Measurements from ENCODE around the gene TNIK.
"Not testable (repeated sequence)": the region's sequence is repeated elsewhere in the genome, so short reads cannot be mapped to it uniquely, and the experiment has no call there.

TNIK gene

DNA sequence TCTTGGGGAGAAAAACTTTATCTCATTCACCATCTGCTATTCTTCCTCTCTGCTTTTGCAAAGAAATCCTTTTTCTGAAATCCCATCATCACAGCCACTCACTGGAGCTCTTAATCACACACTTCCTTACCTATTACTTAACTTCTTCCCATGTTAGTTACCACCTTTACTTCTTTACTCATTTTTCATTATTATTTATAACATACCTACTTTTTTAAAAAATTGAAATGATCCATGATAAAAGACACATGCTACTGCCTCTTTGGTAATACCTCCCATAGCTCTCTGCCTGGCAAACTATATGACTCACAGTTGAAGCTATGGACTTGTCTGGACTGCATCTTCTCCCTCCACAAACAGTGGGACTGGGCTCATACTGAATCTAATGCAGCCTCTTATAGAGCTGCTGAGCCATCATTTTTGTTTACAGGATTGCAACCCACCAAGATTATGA is 150.3 kb downstream of the TNIK start:
- DNase-seq (ENCODE audit: low spot score), result no peak

DNA sequence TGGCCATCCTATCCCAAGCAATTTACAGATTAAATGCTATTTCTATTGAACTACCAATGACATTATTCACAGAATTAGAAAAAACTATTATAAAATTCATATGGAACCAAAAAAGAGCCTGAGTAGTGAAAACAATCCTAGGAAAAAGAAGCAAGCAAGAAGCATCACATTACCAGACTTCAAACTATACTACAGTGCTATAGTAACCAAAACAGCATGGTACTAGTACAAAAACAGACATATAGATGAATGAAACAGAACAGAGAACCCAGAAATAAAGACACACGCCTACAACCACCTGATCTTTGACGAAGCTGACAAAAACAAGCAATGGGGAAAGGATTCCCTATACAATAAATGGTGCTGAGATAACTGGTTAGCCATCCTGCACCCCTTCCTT is 152.2 kb downstream of the TNIK start:
- DNase-seq (ENCODE audit: low spot score), result no peak

DNA sequence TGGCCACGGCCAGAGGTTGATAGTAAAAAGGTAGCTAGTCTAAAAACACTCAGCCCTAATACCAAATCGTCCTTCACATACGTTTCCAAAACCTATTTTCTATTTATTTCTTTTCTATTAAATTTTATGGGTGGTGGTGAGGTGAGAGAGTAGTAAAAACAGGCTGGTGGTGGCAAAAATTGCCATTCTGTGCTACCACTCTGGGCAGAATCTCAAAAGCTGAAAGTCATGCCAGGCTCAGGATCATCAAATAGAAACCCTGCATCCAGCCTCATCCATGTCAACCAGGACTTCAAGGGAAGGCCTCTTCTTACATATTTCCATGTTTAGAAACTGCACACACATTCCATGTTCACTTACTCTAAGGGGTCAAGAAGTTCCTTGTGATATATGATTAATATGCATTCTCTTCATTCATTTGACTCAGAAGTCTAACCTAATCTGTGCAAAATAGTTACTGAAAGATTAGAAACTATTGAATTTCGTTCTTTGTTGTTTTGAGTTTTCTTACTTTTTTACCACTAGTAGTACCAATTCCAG is 153.1 kb downstream of the TNIK start:
- no peak for DNase-seq (ENCODE audit: low spot score)

DNA sequence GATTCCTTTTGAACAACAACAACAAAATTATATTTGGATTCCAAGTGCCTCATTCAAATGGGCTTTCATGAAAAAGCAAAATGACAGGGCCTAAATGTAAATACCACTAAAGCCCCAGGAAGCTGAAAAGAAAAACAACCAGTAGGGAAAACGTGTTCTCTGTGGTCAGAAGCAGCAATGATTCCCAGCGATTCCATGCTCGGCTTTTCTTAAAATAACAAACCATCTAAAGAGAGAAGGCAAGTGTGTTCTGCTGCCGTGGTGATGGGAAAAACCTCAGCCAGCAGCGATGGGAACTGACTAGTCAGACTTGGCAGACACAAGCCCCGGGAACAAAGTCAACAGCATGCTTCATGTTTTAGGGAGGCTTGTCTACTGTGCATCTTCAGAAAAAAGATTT is 153.6 kb downstream of the TNIK start:
- DNase-seq (ENCODE audit: low spot score), result peak; percentile 82

DNA sequence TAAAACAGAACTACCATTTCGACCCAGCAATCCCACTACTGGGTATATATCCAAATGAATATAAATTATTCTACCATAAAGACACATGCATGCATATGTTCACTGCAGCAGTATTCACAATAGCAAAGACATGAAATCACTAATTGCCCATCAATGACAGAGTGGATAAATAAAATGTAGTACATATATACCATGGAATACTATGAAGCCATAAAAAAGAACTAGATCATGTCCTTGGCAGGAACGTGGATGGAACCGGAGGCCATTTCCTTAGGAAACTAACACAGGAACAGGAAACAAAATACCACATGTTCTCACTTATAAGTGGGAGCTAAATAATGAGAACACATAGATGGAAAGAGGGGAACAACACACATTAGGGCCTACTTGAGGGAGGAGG is 154.4 kb downstream of the TNIK start:
- DNase-seq (ENCODE audit: low spot score), result not testable (repeated sequence)

DNA sequence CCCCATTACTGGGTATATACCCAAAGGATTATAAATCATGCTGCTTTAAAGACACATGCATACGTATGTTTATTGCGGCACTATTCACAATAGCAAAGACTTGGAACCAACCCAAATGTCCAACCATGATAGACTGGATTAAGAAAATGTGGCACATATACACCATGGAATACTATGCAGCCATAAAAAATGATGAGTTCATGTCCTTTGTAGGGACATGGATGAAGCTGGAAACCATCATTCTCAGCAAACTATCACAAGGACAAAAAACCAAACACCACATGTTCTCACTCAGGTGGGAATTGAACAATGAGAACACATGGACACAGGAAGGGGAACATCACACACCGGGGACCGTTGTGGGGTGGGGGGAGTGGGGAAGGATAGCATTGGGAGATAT is 155.7 kb downstream of the TNIK start:
- DNase-seq (ENCODE audit: low spot score), result not testable (repeated sequence)

DNA sequence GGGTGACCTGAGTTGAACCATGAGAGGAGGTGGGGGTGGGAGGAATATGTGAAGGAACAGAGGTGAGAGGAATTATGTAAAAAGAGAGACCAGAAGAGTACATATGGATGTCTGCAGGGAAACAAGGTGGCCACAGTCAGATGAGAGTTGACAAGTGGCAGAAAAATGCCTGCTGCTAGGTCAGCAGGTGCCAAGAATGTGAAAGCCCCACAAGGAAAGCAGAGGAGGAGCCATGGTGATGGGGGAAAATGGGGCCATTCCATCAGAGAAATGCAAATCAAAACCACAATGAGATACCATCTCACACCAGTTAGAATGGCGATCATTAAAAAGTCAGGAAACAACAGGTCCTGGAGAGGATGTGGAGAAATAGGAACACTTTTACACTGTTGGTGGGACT is 156.2 kb downstream of the TNIK start:
- DNase-seq (ENCODE audit: low spot score), result not testable (repeated sequence)

DNA sequence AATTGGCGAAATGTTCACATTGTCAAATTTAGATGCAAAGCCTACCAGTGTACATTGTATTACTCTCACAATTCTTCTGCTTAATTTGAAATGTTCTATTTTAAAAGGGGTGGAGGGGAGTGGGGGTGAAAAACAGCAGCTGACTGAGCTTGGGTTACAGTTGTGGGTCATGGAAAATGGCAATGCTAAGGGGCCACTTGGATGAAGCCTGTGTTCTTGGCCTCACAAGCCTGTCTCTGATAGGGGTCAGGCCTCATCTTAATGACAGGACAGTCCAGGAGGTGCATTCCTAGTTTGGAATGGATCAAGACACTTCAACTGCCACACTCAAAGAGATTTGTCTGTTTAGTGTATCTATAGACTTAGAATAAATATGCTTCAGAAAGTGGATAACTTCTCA is 158.2 kb downstream of the TNIK start:
- DNase-seq (ENCODE audit: low spot score), result no peak

DNA sequence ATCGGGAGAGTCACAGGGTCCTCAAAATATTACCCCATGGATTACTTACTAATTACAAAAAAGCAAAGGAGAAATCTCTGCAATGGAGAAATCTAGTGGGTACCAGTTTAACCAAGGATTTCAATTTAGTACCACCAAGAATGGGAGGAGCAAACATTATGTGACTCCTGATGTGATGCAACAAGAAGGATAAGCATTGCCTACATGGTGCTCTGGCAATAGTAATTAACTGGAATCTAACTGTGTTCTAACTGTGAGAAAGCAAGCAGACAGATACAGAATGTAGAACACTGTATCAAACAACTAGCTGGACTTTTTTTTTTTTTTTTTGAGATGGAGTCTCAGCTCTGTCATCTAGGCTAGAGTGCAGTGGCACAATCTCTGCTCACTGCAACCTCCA is 159.2 kb downstream of the TNIK start:
- DNase-seq (ENCODE audit: low spot score), result no peak

DNA sequence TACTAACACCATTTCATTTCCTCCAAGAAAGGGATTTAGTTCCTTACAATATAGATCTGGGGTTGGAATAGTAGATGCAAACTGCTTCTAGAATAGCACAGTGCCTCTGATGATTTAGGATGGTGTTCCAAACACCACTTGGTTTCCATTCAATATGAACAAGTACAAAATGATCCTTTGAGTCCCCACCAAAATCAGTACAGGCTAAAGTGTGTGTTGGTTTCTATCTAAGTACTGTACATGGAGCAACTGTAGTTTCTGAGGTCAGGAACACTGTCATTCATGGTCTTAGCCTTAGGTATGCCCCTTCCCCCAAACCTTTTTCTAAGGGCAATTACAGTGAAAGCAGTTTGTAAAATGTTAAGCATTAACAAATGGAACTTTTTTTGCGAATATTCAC is 162.3 kb downstream of the TNIK start:
- no peak for DNase-seq (ENCODE audit: low spot score)

DNA sequence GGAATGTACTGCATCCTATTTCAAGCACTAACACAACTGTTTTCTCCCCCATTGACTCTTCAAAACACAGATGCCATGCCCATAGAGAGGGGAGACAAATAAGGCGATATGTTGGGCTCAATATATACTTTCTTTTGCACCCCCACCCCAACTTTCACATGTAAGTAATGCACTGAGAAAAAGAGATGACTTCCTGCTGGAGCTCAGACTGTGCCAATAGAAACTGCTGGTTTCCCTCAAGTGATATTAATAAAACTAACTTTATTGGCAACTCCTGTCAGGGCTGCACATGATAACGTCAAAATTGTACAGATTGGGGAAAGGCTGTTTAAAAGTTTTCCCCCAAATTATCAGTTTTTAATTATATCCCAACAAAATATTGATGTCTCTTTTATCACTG is 163.0 kb downstream of the TNIK start:
- no peak for DNase-seq (ENCODE audit: low spot score)

DNA sequence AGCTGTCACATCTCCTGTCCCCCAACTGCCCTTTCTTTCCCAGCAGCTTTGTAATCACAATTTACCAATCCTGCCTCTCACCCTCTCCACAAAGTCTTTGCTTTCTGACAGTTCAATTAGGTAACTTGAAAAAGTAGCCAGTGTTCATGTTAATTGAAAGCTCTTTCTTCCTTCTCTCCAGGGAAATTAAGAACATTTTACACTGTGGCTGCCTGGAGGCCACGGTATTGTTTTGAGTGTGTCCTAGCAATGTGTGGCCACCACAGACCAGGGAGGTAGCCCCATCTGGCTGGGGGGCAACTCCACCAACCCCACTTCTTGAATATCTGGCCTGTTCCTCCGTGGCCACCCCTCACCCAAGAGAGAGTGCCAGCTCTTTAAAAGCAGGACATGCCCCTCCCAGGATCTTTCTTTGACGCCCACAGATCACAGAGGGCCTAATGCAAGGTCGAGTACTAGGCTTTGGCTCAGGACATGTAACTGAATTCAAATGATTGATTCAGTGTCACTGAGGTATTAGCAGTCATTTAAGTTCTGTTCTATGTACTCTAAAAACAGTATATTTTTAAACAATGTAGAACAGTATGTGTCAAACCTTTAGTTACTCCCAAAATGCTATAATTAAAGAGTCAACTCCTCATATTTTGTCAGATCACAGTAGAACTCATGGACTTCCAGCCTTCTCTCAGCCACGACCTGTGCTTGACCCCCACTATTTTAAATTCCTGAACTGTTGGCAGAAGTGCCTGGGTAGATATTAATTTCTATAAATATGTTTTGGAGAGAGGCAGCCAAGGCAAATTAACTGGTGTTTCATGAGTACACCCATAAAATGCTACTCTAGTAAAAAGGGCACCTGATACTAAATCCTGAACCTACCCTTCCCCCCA is 164.5 kb downstream of the TNIK start:
- no peak for DNase-seq (ENCODE audit: low spot score)

DNA sequence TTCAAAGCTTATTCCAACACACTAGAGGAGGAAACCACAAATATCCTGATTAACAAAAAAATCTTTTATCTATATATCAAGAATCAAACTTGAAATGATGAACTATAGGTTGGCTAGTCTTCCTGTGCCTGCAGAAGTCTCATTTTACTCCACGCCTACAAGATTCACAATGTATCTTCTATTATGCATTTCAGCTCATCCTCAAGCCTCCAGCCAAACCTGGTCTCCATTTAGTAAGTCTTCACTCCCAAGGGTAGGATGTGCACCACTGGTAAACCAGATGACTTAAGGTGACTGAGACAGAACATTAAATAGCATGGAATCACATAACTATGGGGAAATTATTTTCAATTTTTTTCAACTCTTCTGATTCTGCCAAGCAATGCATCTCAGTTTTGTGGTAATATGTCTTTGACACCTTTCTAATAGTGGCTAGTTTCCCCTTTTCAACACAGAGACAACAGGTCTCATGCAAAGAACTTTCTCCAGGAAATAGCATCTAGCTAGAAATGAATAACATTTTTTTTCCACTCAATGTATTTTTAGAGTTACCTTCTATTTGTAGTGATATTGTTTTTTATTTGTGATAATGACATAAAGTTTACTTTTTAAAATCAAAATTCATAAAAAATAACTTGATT is 166.9 kb downstream of the TNIK start:
- DNase-seq (ENCODE audit: low spot score), result no peak

DNA sequence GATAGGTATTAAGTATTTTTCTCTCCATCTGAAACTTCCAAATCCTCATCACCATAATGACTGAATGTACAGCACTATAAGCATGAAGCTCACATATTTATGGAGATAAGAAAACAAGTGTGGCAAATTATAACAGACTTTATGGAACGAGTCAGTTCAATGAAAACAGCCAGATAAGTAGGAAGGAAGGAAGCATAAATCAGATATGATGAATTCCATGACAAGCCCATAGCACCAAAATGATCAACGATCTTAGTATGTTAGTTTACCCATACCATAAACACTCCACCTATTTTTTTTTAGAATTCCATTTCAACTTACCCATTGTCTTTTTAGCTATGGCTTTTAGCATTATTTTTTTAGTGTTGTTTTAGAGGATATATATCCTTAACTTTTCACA is 169.5 kb downstream of the TNIK start:
- DNase-seq (ENCODE audit: low spot score), result no peak

DNA sequence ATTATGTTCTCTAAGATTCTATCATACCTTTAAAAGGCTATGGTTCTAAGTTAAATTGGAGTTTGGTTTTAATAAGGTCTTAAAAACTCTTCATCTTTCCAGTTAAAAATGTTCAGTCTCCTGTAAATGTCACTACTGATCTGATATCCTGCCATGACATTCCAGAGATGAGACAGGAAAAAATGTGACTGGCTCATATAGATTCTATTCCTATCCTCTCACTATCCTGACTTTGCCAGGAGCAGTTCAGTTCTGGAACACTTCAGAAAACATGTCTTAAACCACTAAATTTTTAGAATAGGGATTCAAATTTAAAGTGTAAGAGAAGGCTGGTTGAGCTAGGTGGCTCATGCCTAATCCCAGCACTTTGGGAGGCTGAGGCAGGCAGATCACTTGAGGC is 170.9 kb downstream of the TNIK start:
- no peak for DNase-seq (ENCODE audit: low spot score)

DNA sequence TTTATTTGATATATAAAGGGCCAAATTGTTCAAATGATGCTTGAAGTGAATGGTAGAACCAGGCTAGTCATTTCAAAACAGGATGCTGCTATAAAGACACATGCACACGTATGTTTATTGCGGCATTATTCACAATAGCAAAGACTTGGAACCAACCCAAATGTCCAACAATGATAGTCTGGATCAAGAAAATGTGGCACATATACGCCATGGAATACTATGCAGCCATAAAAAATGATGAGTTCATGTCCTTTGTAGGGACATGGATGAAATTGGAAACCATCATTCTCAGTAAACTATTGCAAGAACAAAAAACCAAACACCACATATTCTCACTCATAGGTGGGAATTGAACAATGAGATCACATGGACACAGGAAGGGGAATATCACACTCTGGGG is 172.4 kb downstream of the TNIK start:
- DNase-seq (ENCODE audit: low spot score), result not testable (repeated sequence)

DNA sequence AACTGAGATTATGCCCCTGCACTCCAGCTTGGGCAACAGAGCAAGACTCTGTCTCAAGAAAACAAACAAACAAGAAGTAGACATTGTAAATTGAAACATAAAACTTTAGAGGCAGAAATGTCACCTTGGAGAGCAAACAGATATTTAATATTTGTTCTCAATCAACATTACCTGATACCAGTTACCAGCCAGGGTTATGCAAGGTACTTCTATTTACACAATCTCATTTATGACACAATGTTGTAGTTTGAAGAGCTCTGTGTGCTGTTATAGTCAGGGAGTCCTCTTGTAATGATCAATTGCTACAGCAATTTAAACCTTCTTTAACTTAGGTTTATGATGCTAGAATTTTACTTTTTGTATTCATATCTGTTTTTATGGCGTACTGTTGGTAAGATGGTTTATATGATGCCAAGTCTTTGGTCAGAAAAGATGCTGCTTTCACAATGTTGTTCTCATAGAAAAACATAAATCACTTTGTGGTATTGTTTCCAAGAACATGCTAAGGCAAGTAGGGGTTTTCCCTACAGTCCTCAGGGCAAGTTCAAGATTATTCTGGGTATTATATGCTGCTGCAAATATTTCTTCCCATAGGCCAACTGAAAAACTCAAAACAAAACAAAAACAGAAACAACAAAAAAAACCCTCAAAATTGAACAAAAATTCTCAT is 173.5 kb downstream of the TNIK start:
- DNase-seq (ENCODE audit: low spot score), result no peak

DNA sequence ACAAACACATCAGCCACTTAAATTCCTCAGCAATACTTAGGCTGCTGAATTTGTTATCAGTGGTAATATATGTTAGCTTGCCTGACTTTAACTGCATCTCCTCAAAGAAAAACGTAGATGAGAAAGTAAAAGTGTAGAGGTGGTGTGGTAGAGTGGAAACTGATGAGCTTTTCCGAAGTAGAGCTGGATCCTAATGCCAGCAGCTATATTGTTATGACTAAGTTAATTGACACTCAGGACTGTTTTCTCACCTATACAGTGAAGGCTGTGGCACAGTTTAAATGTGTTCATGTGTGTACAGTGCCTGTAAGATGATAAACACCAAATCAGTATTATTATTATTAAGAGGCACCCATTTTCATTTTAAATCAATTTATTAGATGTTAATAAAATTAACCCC is 174.9 kb downstream of the TNIK start:
- no peak for DNase-seq (ENCODE audit: low spot score)

DNA sequence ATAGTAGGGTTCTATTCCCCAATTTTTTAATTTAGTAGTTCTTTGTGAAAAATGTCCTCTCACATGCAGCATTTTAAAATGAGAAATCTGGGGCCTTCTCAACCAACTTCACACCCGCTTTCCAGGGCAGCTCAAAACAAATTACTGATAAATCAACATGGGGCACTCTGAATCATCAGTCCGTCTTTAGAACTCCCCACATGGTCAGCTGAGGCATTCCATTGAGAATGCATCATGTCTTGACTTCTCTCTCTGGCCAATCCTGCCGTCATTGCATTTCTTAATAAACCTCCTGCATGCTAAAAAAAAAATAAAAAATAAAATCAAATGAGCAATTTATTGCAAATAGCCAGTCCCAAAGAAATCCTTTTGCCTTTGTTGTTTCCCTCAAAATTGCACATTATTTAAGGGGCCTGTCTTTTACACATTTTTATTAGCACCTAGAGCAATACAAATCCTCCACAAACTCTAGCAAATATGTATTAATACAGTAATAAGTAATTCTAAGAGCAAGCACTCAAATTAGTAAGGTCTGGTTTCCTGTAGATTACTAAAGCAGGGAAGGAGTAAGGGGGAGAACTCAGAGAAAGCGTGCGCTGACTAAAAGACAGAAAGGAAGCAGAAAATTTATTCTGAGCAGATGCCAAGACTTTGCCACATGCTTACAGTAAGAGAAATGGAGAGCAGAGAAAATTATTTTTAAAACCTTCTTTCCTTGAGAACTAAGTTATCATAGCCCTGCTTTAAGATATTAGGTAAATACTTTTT is 175.7 kb downstream of the TNIK start:
- no peak for DNase-seq (ENCODE audit: low spot score)

DNA sequence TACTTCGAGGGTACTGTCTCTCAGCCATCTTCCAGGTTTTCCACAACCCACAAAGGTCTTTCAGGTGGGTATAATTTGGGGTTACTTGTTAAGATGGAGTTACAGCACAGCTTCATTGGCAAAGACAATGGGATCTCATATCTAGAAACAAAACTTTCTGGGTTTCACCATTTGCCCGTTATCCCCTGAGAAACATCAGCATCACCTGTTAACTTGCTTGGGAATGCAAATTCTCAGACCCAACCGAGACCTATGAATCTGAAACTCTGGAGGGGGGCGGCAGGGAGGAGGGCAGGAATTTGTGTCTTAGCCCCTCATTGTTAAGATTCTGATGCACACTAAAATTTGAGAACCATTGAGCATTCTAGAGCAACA is 176.4 kb downstream of the TNIK start:
- DNase-seq (ENCODE audit: low spot score), result no peak

DNA sequence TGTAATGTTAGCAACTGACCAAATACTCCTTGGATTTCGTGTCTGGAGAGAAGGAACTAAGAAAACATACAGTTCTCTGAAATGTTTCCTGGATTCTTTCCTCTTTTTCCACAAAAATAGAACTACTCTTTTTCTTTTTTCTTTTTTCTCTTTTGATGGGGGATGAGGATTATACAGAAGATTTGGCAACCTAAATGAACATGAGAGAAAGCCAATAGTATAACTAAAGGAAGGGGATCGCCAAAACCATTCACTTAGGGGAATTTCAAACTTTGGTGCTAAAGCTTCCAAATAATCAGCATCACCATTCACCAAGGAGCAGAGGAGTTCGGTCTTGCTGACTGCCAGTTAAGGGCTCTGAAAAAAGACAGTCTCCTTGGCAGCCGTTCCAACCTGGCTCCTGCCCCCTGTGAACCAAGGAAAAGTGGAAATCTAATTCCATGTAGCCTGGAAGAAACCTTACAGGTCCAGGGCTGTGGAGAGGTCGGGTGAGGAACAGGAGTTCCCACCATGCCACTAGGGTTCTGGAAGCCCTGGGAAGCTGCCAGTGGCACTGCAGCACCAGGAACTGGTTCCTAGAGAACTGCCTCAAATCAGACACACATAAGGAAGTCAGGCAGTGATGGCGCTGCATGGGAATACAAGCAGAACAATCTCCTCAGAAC is 176.9 kb downstream of the TNIK start:
- no peak for DNase-seq (ENCODE audit: low spot score)

Measured in putamen (tissue), 1 donor.